Activated B cell treated with CpG ODN at 0.5 μM for 24 hours (primary cell): ENCODE data around the gene FAM13C. TPM values are rescaled to one million over a fixed set of nuclear protein-coding genes. Genes with fewer than 3 reads are reported as not detected.

Experiments
- ATAC-seq: fragments of 200-7000 bp; cut with Tn5 transposase; one replicate; pipeline ENCODE4 v1.10.0; 2021; ENCODE audit warnings: low read depth, mild to moderate bottlenecking, moderate library complexity
- CTCF ChIA-PET: fragments of 350-600 bp; sonication (Branson Sonifier 250); formaldehyde crosslinking; loops from one replicate; lab custom pipeline; 2021; ENCODE audit warnings: antibody characterized with exemption; lab: Charles Lee
- POLR2A ChIA-PET: fragments of 350-600 bp; sonication (Branson Sonifier 250); formaldehyde crosslinking; loops from one replicate; lab custom pipeline; 2021; ENCODE audit warnings: antibody characterized with exemption; lab: Charles Lee
- DNase-seq: peaks from one replicate; pipeline ENCODE4 v3.0.0; 2022
- H3K27ac Mint-ChIP-seq: one replicate; pipeline ENCODE4 v1.8.0; 2020; ENCODE audit warnings: mixed read lengths
- H3K27me3 Mint-ChIP-seq: one replicate; pipeline ENCODE4 v1.8.0; 2021; ENCODE audit warnings: mixed read lengths
- H3K36me3 Mint-ChIP-seq: one replicate; pipeline ENCODE4 v1.8.0; 2021; ENCODE audit warnings: low read depth, mixed read lengths
- H3K4me1 Mint-ChIP-seq: one replicate; pipeline ENCODE4 v1.8.0; 2021; ENCODE audit warnings: mixed read lengths
- H3K4me3 Mint-ChIP-seq: one replicate; pipeline ENCODE4 v1.8.0; 2020; ENCODE audit warnings: mild to moderate bottlenecking, mixed read lengths
- H3K9me3 Mint-ChIP-seq: one replicate; pipeline ENCODE4 v1.8.0; 2020; ENCODE audit warnings: mixed read lengths
- intact Hi-C: fragments of 100-400 bp; cut with micrococcal nuclease; formaldehyde crosslinking; loops from one replicate; pipeline ENCODE4 v1.15.1; 2024
- total RNA-seq: library from RNA; stranded (reverse); gene quantifications from 2 replicates; pipeline ENCODE4 v1.2.3, GENCODE V29; 2022
- TF ChIP-seq, protein P1 (sequence below): fragments of 200-600 bp; IDR thresholded peaks from one replicate; pipeline ENCODE4 v1.8.0; 2022; ENCODE audit warnings: antibody characterized with exemption, mild to moderate bottlenecking

The FAM13C gene
- total RNA-seq, 1 donor from 2014 or later, result not detected

DNA sequence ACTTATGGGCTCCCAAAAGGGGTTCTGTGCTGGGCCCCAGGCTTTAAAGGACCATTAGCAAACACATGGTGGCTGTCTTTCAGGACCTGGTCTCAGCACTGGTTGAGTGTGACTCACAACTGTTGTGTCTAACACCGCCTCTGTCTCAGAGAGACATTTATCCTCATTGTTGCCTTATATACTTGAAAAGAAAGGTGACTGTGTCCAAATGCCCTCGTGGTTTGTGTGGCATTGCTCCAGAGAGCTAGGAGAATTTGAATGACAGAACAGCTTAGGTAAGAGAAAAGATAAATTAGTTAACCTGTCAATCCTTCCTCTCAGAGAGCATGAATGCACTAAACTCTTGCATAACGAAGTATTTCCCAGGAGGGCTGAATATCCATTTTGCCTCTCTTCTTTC is 14.5 kb upstream of the FAM13C start:
- Mint-ChIP-seq H3K4me3 (no peak overlapping the region), H3K9me3 (no peaks in the 10 kb centered on the region), H3K27ac (no peak overlapping the region), H3K4me1 (no peaks in the 10 kb centered on the region), H3K27me3 (no peaks in the 10 kb centered on the region), H3K36me3 (no peaks in the 10 kb centered on the region)
- ChIA-PET CTCF (no interaction called here), POLR2A (no interaction called here)
- intact Hi-C loops, result no loop called here
- DNase-seq, result no peak
- ATAC-seq, result no peak
- TF ChIP-seq, protein P1, sequence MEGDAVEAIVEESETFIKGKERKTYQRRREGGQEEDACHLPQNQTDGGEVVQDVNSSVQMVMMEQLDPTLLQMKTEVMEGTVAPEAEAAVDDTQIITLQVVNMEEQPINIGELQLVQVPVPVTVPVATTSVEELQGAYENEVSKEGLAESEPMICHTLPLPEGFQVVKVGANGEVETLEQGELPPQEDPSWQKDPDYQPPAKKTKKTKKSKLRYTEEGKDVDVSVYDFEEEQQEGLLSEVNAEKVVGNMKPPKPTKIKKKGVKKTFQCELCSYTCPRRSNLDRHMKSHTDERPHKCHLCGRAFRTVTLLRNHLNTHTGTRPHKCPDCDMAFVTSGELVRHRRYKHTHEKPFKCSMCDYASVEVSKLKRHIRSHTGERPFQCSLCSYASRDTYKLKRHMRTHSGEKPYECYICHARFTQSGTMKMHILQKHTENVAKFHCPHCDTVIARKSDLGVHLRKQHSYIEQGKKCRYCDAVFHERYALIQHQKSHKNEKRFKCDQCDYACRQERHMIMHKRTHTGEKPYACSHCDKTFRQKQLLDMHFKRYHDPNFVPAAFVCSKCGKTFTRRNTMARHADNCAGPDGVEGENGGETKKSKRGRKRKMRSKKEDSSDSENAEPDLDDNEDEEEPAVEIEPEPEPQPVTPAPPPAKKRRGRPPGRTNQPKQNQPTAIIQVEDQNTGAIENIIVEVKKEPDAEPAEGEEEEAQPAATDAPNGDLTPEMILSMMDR, result no peak

DNA sequence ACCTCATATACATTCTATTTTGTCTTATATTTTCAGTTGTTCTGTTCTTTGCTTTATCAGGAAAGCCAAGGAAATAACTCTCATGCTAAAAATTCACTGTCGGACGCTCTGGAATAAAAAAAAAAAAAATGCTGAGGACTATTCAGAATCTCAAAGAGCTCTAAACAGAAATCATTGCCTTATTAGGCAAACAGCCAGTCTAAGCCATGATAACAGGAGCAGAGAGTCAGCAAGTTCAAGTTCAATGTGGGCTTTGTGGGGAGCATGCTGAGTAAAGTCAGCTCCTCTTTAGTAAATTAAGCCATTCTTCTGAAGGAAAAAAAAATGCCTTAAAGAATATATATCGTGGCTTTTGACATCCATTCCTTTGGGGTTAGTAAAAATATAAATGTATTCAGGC is 13.6 kb upstream of the FAM13C start:
- TF ChIP-seq, protein P1, result no peak
- no peak overlapping the region for H3K4me3 Mint-ChIP-seq
- no peaks in the 10 kb centered on the region for H3K36me3 Mint-ChIP-seq
- no peaks in the 10 kb centered on the region for H3K9me3 Mint-ChIP-seq
- H3K27ac Mint-ChIP-seq, result no peak overlapping the region
- CTCF ChIA-PET, result no interaction called here
- no peaks in the 10 kb centered on the region for H3K4me1 Mint-ChIP-seq
- H3K27me3 Mint-ChIP-seq, result no peaks in the 10 kb centered on the region
- POLR2A ChIA-PET, result no interaction called here
- no peak for ATAC-seq
- DNase-seq, result no peak
- intact Hi-C loops, result no loop called here

DNA sequence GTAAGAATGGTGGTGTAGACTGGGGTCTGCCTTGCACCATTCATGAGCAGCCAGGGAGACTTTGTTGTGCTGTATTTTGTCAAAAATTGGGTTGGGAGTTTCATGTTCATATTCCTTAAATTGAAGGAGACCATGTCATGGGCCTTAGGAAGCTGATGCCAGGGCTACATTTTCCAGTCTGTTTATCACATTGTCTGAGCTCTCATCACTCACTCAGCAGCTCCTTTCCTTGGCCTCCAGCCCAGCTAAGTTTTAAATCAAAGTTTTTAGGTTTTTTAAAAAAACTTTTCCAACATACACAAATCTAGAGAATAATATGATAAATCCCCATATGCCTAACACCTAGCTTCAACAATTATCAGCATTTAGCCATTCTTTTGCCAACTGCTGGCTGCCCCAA is 12.6 kb upstream of the FAM13C start:
- H3K4me1 Mint-ChIP-seq, result no peaks in the 10 kb centered on the region
- H3K27ac Mint-ChIP-seq, result no peak overlapping the region
- intact Hi-C loops, result no loop called here

DNA sequence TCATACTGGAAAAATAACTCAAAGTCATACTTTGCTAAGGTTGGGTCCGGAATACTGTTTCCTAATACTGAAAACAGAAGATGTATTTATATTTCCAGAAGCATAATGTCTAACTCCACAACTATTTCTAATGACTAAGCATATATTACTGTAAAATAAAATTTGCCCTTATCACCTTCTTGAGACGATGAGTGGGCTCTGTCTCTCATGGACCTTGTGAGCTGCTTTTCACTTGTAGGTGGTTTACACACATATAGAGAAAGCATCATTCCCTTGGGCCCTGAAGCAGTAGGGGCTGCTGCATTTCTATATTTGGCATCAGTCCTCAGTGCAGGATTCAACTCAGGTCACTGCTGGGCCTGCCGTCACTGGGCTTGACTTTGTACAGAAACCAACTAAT is 10.7 kb upstream of the FAM13C start:
- intact Hi-C loops, result no loop called here
- Mint-ChIP-seq H3K27me3 (peaks cover 4% of the 10 kb centered on the region), H3K9me3 (no peaks in the 10 kb centered on the region), H3K4me3 (no peak overlapping the region), H3K4me1 (no peaks in the 10 kb centered on the region), H3K27ac (no peak overlapping the region), H3K36me3 (no peaks in the 10 kb centered on the region)
- TF ChIP-seq, protein P1, result no peak
- CTCF ChIA-PET, result no interaction called here
- DNase-seq, result no peak
- ATAC-seq, result no peak
- POLR2A ChIA-PET, result no interaction called here

More for the DNA sequence above, 12.6 kb upstream of the FAM13C start:
- Mint-ChIP-seq H3K4me3 (no peak overlapping the region), H3K36me3 (no peaks in the 10 kb centered on the region), H3K27me3 (no peaks in the 10 kb centered on the region), H3K9me3 (no peaks in the 10 kb centered on the region)
- DNase-seq, result no peak
- TF ChIP-seq, protein P1, result no peak
- POLR2A ChIA-PET, result no interaction called here
- no peak for ATAC-seq
- CTCF ChIA-PET, result no interaction called here

DNA sequence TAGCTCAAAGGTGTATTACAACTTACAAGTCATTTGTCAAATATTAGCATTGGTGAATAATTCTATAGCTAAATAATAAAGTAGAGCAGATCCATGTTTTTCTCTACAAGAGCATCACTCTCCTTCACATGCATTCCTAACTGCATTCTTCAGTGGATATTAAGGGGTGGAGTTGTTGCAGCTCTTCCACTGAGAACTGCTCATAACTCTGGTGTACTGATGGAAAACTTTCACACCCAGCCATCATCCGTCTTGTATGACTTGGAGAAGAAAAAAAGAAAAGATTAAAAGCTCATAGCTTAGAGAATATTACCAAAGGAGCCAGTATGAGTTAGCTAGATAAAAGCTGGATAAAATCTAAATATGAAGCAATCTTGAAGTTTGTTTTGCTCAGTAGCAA is 10.2 kb upstream of the FAM13C start:
- Mint-ChIP-seq H3K4me1 (no peaks in the 10 kb centered on the region), H3K9me3 (no peaks in the 10 kb centered on the region), H3K27ac (no peak overlapping the region), H3K36me3 (no peaks in the 10 kb centered on the region), H3K27me3 (peaks cover 4% of the 10 kb centered on the region), H3K4me3 (no peak overlapping the region)
- intact Hi-C loops, result no loop called here
- CTCF ChIA-PET, result no interaction called here
- TF ChIP-seq, protein P1, result no peak
- ATAC-seq (no peak), DNase-seq (no peak)
- POLR2A ChIA-PET, result no interaction called here
